ENCODE results near the gene USP17L28.
"Not testable (repeated sequence)": the region's sequence is repeated elsewhere in the genome, so short reads cannot be mapped to it uniquely, and the experiment has no call there.

- TF ChIP-seq ZFX (IDR thresholded peaks at IDR 0.05); SRF (IDR thresholded peaks at IDR 0.05; ENCODE audit: low read depth); CBX3 (IDR thresholded peaks at IDR 0.05; ENCODE audit: low read depth); RAD21 (IDR thresholded peaks at IDR 0.05; ENCODE audit: low read depth); POLR2AphosphoS5 (IDR thresholded peaks at IDR 0.05; ENCODE audit: low read depth, low read length); ELF1 (IDR thresholded peaks at IDR 0.05; ENCODE audit: borderline replicate concordance, low read depth): not testable (repeated sequence)
Measured at GRCh38 chr4:9339103-9339502, 9.6 kb upstream of the USP17L28 start, which contains the start of gene USP17L5.

Measured in HCT116 (cell line).